GM20431 (cell line): ENCODE results near the gene CEBPA.
"Not testable (repeated sequence)": the region's sequence is repeated elsewhere in the genome, so short reads cannot be mapped to it uniquely, and the experiment has no call there.

Experiments used
- in situ Hi-C: fragments of 300-500 bp; cut with MseI, MboI; formaldehyde crosslinking; loops from one replicate; pipeline ENCODE4 v1.15.0; 2020; ENCODE audit warnings: low sequenced_read_pairs; ENCODE audit not compliant: unreplicated experiment

Gene CEBPA

GRCh38 chr19:33329060-33329459 lies 26.7 kb upstream of the CEBPA start:
- in situ Hi-C loops = no loop called here

- in situ Hi-C loops = no loop called here
Observed at GRCh38 chr19:33325920-33326319, 23.6 kb upstream of the CEBPA start.

GRCh38 chr19:33324628-33325027 lies 22.3 kb upstream of the CEBPA start:
- in situ Hi-C loops = no loop called here

- in situ Hi-C loops = no loop called here
Observed at GRCh38 chr19:33323093-33323820, 20.9 kb upstream of the CEBPA start.

GRCh38 chr19:33320636-33321035 lies 18.3 kb upstream of the CEBPA start:
- in situ Hi-C loops = no loop called here

GRCh38 chr19:33317991-33318390 lies 15.7 kb upstream of the CEBPA start:
- in situ Hi-C loops = not testable (repeated sequence)

- in situ Hi-C loops = no loop called here
Observed at GRCh38 chr19:33317517-33317916, 15.2 kb upstream of the CEBPA start.

GRCh38 chr19:33316541-33317264 lies 14.4 kb upstream of the CEBPA start:
- in situ Hi-C loops = no loop called here

- in situ Hi-C loops = not testable (repeated sequence)
Observed at GRCh38 chr19:33312808-33313207, 10.5 kb upstream of the CEBPA start.

GRCh38 chr19:33312065-33312464 lies 9.7 kb upstream of the CEBPA start:
- in situ Hi-C loops = no loop called here

GRCh38 chr19:33311326-33311682 lies 9.0 kb upstream of the CEBPA start:
- in situ Hi-C loops = no loop called here

GRCh38 chr19:33310606-33311325 lies 8.4 kb upstream of the CEBPA start:
- in situ Hi-C loops = no loop called here

- in situ Hi-C loops = no loop called here
Observed at GRCh38 chr19:33309826-33310225, 7.5 kb upstream of the CEBPA start.

- in situ Hi-C loops = no loop called here
Observed at GRCh38 chr19:33306853-33307792, 4.8 kb upstream of the CEBPA start.

GRCh38 chr19:33306191-33306590 lies 3.9 kb upstream of the CEBPA start:
- in situ Hi-C loops = no loop called here

- in situ Hi-C loops = no loop called here
Observed at GRCh38 chr19:33304760-33305647, 2.7 kb upstream of the CEBPA start.

- in situ Hi-C loops = no loop called here
Observed at GRCh38 chr19:33304371-33304759, 2.0 kb upstream of the CEBPA start.

- in situ Hi-C loops = no loop called here
Observed at GRCh38 chr19:33303791-33304345, 1.5 kb upstream of the CEBPA start.
